Lung (tissue), 12 donors: Measurements from ENCODE around the gene PRSS33. TPM values are rescaled to one million over a fixed set of nuclear protein-coding genes. Genes with fewer than 3 reads are reported as not detected.

Experiments
- ATAC-seq: fragments of 200-7000 bp; cut with Tn5 transposase; one replicate; pipeline ENCODE4 v1.9.1; 2020; ENCODE audit warnings: moderate number of reproducible peaks; ENCODE audit not compliant: insufficient read depth, low FRiP score
- DNase-seq, 3 donors: peaks; one replicate each; pipeline ENCODE4 v3.0.0-alpha.2; 2013 to 2017
- H3K27ac ChIP-seq, 2 donors: one replicate each; pipeline ENCODE4 v1.5.1; 2013; ENCODE audit warnings: mild to moderate bottlenecking in 2 of 2, moderate library complexity in 2 of 2, control low read depth in 1 of 2, inconsistent platforms in 1 of 2, low read depth in 1 of 2, low read length in 1 of 2
- H3K27me3 ChIP-seq, 3 donors: one replicate each; pipeline ENCODE4 v1.5.1; 2013; ENCODE audit warnings: low read length in 2 of 3; ENCODE audit not compliant: control insufficient read depth in 3 of 3, insufficient read depth in 3 of 3
- H3K36me3 ChIP-seq, 4 donors: one replicate each; pipeline ENCODE4 v1.5.1; 2013; ENCODE audit warnings: low read length in 4 of 4, mild to moderate bottlenecking in 1 of 4, moderate library complexity in 1 of 4; ENCODE audit not compliant: control insufficient read depth in 4 of 4, insufficient read depth in 4 of 4
- H3K4me1 ChIP-seq, 5 donors: one replicate each; pipeline ENCODE4 v1.5.1; 2013; ENCODE audit warnings: low read length in 5 of 5, mild to moderate bottlenecking in 2 of 5, moderate library complexity in 1 of 5; ENCODE audit not compliant: control insufficient read depth in 5 of 5, insufficient read depth in 5 of 5
- H3K4me3 ChIP-seq: one replicate; pipeline ENCODE4 v1.5.1; 2013; ENCODE audit warnings: mild to moderate bottlenecking, control low read depth, moderate library complexity
- H3K9ac ChIP-seq, 2 donors: one replicate each; pipeline ENCODE4 v1.5.1; 2013; ENCODE audit warnings: low read length in 2 of 2, control low read depth in 1 of 2; ENCODE audit not compliant: insufficient read depth in 1 of 2
- H3K9me3 ChIP-seq, 4 donors: one replicate each; pipeline ENCODE4 v1.5.1; 2013; ENCODE audit warnings: low read length in 3 of 4, mild to moderate bottlenecking in 1 of 4, moderate library complexity in 1 of 4; ENCODE audit not compliant: control insufficient read depth in 4 of 4, insufficient read depth in 3 of 4
- WGBS, 2 donors: extraction: QIAGEN DNeasy Blood & Tissue Kit; methylation state at CpG; one replicate each; pipeline ENCODE4 v1.1.7; 2013; 5-methylcytosine and 5-hydroxymethylcytosine counted together
- polyA plus RNA-seq, 2 donors: library from polyadenylated mRNA; stranded (reverse); fragments of 200-250 nt; gene quantifications; one replicate each; pipeline ENCODE4 v1.2.1, GENCODE V29; 2013
- total RNA-seq, 2 donors: library from RNA; depleted of rRNA in 1 of 2; stranded (reverse); fragments of >200 nt in 1 of 2; gene quantifications; one replicate each; pipeline ENCODE4 v1.2.1, GENCODE V29; 2014 to 2021
- TF ChIP-seq, protein P1 (sequence below): IDR thresholded peaks from 2 replicates; pipeline ENCODE4 v1.5.1; 2012; ENCODE audit warnings: mild to moderate bottlenecking; ENCODE audit errors: control extremely low read depth, extremely low read depth
- donor health status: control.
- donor health status: control.
- donor health status: Bipolar disorder and iron deficiency.
- donor health status: healthy.
- donor health status: DM: yes; HTN: yes; CAD: no.

The PRSS33 gene
- total and polyA plus RNA-seq, 4 donors = 0.08 to 0.12 TPM; not detected in 2

DNA sequence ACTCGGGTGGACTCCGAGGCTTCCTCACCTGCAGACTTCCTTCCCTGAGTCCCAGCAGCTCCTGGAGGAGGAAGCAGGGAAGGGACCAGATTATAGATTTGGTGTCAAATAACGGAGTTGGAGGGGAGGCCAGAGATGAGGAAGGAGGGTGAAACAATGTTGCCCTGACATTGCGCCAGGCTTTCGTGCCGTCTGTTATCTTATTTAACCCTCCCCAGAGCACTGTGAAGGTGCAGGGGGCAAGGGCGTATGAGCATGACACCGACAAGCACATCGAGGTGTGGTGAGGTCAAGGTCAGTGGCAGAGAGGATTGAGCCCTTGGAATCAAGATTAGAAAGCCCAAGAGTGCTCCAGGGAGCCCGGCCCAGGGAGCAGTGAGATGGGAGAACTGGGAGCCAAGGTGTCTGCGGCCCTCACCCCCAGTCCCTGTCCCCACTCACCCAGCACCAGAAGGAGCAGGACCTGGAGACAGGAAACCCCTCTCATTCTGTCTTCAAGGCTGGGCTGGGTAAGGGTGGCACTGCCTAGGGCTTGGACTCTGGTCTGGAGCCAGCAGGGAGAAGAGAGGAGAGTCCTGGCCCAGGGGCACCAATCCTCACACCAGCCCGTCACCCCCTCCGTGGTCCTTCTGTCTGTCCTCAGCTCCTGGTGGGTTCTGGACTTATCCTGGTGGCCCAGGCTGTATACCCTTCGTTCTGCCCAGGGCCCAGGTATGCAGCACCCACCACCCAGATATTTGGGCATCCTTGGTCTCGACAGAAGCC lies 1.1 kb downstream of the PRSS33 start:
- Histone ChIP-seq H3K4me3 (no peak overlapping the region), H3K27me3 (peaks cover 0 to 42% (median 22%) of the 10 kb centered on the region in 3 donors), H3K9me3 (no peaks in the 10 kb centered on the region), H3K9ac (no peak overlapping the region), H3K36me3 (no peaks in the 10 kb centered on the region), H3K27ac (no peak overlapping the region), H3K4me1 (peaks cover 0 to 8% (median 0%) of the 10 kb centered on the region in 5 donors)
- 50 to 52% methylated on average over 14 to 15 of the region's 15 CpGs for WGBS, 2 donors
- TF ChIP-seq, protein P1, sequence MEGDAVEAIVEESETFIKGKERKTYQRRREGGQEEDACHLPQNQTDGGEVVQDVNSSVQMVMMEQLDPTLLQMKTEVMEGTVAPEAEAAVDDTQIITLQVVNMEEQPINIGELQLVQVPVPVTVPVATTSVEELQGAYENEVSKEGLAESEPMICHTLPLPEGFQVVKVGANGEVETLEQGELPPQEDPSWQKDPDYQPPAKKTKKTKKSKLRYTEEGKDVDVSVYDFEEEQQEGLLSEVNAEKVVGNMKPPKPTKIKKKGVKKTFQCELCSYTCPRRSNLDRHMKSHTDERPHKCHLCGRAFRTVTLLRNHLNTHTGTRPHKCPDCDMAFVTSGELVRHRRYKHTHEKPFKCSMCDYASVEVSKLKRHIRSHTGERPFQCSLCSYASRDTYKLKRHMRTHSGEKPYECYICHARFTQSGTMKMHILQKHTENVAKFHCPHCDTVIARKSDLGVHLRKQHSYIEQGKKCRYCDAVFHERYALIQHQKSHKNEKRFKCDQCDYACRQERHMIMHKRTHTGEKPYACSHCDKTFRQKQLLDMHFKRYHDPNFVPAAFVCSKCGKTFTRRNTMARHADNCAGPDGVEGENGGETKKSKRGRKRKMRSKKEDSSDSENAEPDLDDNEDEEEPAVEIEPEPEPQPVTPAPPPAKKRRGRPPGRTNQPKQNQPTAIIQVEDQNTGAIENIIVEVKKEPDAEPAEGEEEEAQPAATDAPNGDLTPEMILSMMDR = no peak
- ATAC-seq = no peak
- DNase-seq = no peak

DNA sequence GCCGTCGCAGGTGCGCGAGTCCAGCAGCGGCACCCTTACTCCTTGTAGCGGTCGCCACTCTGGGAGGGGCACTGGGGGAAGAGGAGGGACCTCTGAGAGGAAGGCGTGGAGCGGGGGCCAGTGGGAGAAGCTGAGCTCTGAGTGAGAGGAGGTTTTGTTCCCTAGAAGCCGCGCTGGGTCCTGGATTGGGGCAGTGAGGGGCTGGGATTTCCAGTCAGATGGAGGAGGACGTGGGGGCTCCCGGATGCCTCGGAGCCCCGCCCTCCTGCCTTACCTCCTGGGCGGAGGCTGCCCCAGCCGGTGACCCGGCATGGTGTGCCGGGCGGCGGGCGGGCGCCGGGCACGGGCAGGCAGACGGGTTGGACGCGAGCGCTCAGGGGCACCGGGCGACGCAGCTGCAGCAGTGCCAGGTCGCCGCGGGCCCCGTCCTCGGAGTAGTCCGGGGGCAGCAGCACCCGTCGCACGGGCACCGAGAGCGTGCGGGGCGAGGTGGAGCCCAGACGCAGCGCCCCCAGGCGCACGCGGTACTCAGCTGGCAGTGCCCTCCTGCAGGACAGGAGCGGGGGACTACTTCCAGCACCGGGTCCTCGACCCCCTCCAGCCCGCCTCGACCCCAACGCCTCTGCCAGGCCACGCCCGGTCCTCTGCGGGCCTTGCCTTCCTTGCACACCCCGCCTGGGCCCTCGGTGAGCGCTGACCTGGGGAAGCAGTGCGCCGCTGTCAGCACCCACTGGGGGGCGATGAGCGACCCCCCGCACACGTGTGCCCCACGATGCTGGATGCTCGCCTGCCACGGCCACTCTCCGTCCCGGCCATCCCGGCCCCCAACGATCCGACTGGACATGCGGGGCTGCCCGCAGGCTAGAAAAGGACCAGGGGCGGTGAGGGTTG lies 2.0 kb downstream of the PRSS33 start:
- ATAC-seq (no peak), DNase-seq (no peak)
- TF ChIP-seq, protein P1 = no peak
- Histone ChIP-seq H3K36me3 (no peaks in the 10 kb centered on the region), H3K4me3 (no peak overlapping the region), H3K4me1 (peaks cover 0 to 8% (median 0%) of the 10 kb centered on the region in 5 donors), H3K27me3 (peaks cover 0 to 42% (median 22%) of the 10 kb centered on the region in 3 donors), H3K9me3 (no peaks in the 10 kb centered on the region), H3K27ac (no peak overlapping the region), H3K9ac (no peak overlapping the region)
- 13 to 18% methylated on average over 49 to 79 of the region's 79 CpGs for WGBS, 2 donors

DNA sequence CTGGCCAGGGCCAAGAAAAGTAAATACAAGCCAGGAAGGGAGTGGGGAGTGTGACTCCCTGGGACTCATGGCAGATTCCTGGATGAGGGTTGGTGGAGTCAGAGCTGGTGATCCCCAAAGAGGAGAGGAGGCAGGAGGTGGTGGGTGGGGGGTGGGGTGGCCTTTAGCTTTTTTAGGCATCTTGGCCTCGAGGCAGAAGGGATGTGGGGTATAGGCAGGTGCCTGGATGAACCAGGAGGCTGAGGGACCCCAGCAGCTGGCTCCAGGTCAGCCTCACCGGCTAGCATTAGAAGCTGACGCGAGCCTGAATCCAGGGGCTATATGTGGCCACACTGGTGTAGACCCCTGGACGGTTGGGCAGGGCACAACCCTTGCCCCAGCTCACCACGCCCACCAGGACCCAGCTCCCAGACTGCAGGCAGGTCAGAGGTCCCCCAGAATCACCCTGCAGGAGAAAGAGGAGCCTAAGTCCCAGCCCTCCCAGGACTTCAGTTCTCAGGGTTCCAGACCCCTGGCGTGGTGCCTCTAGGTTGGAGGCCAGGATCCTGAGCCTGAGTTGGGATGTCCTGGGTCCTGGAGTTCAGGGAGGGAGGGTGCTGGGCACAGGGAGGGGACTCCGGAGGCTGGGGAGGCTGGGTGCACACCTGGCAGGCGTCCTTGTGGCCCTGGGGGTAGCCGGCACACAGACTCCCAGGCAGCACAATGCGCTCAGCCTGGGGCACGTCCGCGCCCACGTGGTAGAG lies 2.8 kb downstream of the PRSS33 start:
- H3K27ac ChIP-seq = no peak overlapping the region
- no peak overlapping the region for H3K9ac ChIP-seq
- TF ChIP-seq, protein P1 = no peak
- peaks cover 0 to 38% (median 22%) of the 10 kb centered on the region in 3 donors for H3K27me3 ChIP-seq
- peaks cover 0 to 8% (median 0%) of the 10 kb centered on the region in 5 donors for H3K4me1 ChIP-seq
- H3K4me3 ChIP-seq = no peak overlapping the region
- no peaks in the 10 kb centered on the region for H3K36me3 ChIP-seq
- ATAC-seq (no peak), DNase-seq (no peak)
- H3K9me3 ChIP-seq = no peaks in the 10 kb centered on the region
- 60 to 68% methylated on average over 15 of the region's 15 CpGs for WGBS, 2 donors
